ENCODE measurements around the gene SMO. TPM values are rescaled to one million over a fixed set of nuclear protein-coding genes. Genes with fewer than 3 reads are reported as not detected.
A peak's percentile ranks its signal among the peaks of the same experiment; 100 is the strongest.

The SMO gene
- total and polyA plus RNA-seq, 9 of the 15 experiments (the other 6 are each of a cell fraction or from before 2014, with no cell fraction given), result 0.05 to 0.13 (median 0.10) TPM; not detected in 5

GRCh38 chr7:129224251-129225205 is 36.1 kb downstream of the SMO start, which contains the start of gene AHCYL2 (continued):
- TF ChIP-seq ZBTB40 (IDR thresholded peaks at IDR 0.05) (peak; percentile 93), ZBTB40 (CRISPR knock-in tag; IDR thresholded peaks at IDR 0.05) (no peak), DEAF1 (CRISPR knock-in tag; IDR thresholded peaks at IDR 0.05) (no peak), RAD21 (CRISPR knock-in tag; conservative IDR thresholded peaks at IDR 0.05 in 1 of 2, IDR thresholded peaks at IDR 0.05 in 1 of 2) (no peak), TRIM28 (IDR thresholded peaks at IDR 0.05) (peak; percentile 75), ERF (CRISPR knock-in tag; IDR thresholded peaks at IDR 0.05) (peak; percentile 64), THAP7 (CRISPR knock-in tag; IDR thresholded peaks at IDR 0.05) (no peak), FOXM1 (IDR thresholded peaks at IDR 0.05; ENCODE audit: low read depth) (peak; percentile 63), FOXM1 (CRISPR knock-in tag; IDR thresholded peaks at IDR 0.05; ENCODE audit: low read depth) (no peak), ZFX (CRISPR knock-in tag; IDR thresholded peaks at IDR 0.05) (peak; percentile 79), POLR2A (conservative IDR thresholded peaks at IDR 0.05) (peak; percentile 78), CCNT2 (IDR thresholded peaks at IDR 0.05; ENCODE audit: borderline replicate concordance, extremely low read depth, insufficient read length, low read depth, low read length) (peak; percentile 73), ZNF785 (CRISPR knock-in tag; IDR thresholded peaks at IDR 0.05) (no peak), TAF1 (IDR thresholded peaks at IDR 0.05; ENCODE audit: control insufficient read depth, extremely low read depth, insufficient read depth, low read length, severe bottlenecking) (peak; percentile 68), ZNF77 (CRISPR knock-in tag; IDR thresholded peaks at IDR 0.05) (no peak)

Data from K562 (cell line).